Stimulated activated CD8-positive, alpha-beta memory T cell treated with anti-CD3 and anti-CD28 coated beads, Interleukin-7, amount 100 ng/mL, for 48 hours (primary cell): ENCODE results near the gene SAFB.

Experiments used
- DNase-seq, 2 donors: peaks; one replicate each; pipeline ENCODE4 v3.0.0-alpha.2; 2020; ENCODE audit warnings: low read depth in 1 of 2; ENCODE audit errors: extremely low read depth in 1 of 2

The SAFB gene

GRCh38 chr19:5717215-5717935, 94.5 kb downstream of the SAFB start:
- no peak for DNase-seq
